ENCODE results near the gene MIB2.
"Not testable (repeated sequence)": the region's sequence is repeated elsewhere in the genome, so short reads cannot be mapped to it uniquely, and the experiment has no call there.

MIB2 gene

DNA sequence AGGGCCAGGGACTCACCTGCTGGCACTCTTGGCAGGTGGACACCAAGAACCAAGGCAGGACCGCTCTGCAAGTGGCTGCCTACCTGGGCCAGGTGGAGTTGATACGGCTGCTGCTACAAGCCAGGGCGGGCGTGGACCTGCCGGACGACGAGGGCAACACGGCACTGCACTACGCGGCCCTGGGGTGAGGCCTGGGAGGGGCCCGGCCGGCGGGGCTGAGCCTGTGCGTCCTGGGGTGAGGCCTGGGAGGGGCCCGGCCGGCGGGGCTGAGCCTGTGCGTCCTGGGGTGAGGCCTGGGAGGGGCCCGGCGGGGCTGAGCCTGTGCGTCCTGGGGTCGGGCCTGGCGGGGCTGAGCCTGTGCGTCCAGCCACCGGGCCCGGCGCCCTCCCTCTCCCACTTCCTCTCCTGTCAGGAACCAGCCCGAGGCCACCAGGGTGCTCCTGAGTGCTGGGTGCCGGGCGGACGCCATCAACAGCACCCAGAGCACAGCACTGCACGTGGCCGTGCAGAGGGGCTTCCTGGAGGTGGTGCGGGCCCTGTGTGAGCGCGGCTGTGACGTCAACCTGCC lies 12.0 kb downstream of the MIB2 start:
- no peak for DNase-seq (ENCODE audit: low spot score)

- no peak for DNase-seq (ENCODE audit: low spot score)
These were observed 12.8 kb downstream of the MIB2 start for GRCh38 chr1:1627829-1628753.

DNA sequence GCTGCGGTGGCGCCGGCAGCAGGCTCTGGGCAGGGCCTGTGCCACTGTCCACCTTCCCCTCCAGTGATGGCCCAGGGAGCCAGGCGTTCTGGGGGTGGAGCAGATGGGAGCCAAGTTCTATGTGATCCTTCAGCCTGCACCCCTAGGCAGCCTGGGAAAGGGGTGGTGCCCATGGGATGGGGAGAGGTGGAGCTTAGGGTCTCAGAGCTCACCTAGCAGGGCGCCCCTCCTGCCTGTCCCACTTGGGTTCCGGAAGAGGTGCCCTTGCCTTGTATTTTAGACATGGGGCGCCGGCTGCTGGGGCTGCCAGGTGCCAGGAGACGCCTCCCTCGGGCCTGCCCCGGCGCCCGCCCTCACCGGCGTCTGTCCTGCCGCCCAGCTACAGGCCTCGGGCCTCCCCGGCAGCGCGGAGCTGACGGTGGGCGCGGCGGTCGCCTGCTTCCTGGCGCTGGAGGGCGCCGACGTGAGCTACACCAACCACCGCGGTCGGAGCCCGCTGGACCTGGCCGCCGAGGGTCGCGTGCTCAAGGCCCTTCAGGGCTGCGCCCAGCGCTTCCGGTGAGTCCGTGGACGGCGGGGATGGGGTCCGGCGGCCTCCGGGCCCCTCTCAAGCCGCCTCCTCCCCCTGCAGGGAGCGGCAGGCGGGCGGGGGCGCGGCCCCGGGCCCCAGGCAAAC lies 13.6 kb downstream of the MIB2 start:
- no peak for DNase-seq (ENCODE audit: low spot score)

GRCh38 chr1:1629430-1630190 lies 14.3 kb downstream of the MIB2 start:
- DNase-seq (ENCODE audit: low spot score) = no peak

DNA sequence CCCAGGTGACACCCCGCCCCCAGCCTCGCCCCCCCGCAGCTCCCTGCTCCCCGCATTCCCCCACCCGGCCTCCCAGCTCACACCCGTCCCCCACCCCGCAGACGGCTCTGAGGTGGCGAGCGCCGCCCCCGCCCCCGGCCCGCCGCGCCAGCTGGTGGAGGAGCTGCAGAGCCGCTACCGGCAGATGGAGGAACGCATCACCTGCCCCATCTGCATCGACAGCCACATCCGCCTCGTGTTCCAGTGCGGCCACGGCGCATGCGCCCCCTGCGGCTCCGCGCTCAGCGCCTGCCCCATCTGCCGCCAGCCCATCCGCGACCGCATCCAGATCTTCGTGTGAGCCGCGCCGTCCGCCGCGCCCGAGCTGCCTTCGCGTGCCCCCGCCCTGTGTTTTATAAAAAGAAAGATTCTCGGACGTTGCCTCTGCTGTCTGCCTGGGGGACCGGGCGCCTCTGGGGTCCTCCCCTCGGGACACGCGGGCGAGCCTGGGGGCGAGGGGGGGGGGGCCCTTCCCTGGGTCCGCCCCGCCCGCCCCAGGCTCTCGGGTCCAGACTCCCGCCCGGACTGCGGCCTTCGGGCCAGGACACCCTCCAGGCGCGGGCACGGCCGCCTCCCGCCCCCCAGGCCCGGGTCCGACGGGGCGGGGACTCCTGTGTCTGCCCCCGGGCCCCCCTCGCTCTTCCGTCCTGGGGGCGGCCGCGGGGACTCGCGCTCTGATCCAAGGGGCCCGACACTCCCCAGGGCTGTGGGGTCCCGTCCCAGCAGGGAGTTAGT lies 15.1 kb downstream of the MIB2 start:
- peak; percentile 42 for DNase-seq (ENCODE audit: low spot score)

DNA sequence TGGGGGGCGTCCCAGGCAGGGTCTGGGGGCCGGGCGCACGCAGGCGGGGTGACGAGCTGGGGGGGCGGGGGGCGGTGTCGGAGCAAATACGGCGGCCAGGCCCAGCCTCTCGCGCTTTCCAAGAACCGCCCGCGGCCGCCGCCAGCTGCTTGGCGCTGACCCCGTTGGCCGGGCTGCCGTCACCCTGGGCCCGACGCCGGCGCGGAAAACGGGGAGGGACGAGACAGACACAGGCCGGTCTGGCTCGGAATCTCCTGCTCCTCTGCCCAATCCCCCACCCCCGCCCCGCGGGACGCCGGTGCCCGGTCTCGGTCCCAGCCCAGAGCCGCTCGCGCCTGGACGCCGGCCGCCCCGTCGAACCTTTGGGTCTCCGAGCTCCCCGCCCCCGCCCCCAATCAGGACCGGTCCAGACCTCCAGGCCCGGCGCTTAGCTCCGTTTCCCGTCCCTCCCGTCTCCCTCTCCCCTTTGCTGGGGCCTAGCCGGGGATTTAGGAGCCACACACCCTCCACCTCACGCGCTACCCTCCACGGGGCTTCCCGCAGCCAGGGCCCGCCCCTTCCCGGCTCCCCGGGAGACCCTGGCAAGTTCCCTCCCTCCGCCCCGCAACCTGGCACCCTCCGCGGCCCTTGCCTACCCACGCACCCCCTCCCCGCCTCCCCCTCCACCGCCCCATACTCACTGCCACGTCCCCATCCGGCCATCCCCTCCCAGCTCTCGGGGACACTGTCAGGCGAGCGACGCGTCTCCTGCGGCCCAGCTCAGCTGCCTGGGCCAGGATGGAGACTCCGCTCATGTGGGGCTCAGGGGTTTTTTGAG lies 15.9 kb downstream of the MIB2 start:
- DNase-seq (ENCODE audit: low spot score) = no peak

- no peak for DNase-seq (ENCODE audit: low spot score)
These were observed 16.6 kb downstream of the MIB2 start, which contains the start of gene MMP23B for GRCh38 chr1:1631782-1632420. Gene MMP23B (plus strand): TSS chr1:1632173. CDS start chr1:1632219, 46 bp downstream.

- not testable (repeated sequence) for DNase-seq (ENCODE audit: low spot score)
These were observed 18.1 kb downstream of the MIB2 start for GRCh38 chr1:1633409-1633808.

GRCh38 chr1:1634613-1635012 lies 19.3 kb downstream of the MIB2 start:
- not testable (repeated sequence) for DNase-seq (ENCODE audit: low spot score)

GRCh38 chr1:1636621-1637478 lies 21.6 kb downstream of the MIB2 start:
- DNase-seq (ENCODE audit: low spot score) = not testable (repeated sequence)

DNA sequence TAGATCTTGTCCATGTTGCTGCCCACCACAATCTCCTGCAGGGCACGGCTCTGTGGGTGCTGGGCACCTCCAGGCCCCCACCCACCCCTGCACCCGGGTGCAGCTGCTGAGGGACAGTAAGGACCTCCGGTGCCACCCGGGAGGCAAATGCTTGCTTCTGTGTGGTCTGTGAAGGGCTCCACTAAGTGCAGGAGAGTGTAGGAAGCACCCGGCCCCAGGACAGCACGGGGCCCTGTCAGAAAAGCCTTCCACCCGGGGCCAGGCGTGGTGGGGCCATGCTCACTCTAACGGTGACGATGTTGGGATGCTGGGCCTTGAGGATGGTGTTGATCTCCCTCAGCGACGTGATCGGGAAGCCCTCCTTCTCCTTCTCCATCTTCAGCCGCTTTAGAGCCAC lies 22.2 kb downstream of the MIB2 start:
- DNase-seq (ENCODE audit: low spot score) = not testable (repeated sequence)

DNA sequence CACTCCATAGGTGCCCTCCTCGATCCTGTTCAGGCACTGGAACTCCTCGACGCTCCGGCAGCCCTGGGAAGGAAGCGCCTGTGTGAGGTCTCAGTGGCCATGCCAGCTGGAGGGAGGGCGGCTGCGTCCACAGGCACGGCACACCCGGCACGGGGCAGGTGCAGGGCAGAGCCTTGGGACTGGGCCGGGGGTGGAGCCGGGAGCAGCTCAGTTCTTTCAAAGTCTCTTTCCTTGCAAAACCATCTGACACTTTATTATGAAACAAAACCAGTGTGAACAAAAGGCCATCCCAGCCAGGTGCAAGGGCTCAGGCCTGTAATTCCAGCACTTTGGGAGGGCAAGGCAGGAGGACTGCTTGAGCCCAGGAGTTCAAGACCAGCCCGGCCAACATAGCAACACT lies 23.2 kb downstream of the MIB2 start:
- DNase-seq (ENCODE audit: low spot score) = not testable (repeated sequence)

DNA sequence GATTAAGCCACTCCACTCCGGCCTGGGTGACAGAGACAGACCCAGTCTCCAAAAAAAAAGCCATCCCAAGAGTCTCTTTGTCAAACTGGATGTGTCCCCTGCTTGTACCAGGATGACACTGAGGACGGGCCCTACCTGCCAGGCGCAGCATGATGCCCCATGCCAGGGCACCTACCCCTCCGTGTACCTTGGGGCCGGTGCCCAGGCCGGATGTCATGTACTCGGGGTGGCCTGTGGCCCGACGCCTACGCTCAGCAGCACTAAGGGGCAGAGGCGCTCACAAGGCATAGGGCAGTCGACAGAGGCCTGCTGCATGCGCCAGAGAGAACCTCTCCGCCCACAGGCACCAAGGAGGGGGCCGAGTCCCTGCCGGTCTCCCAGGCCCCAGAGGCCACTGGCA lies 24.1 kb downstream of the MIB2 start:
- not testable (repeated sequence) for DNase-seq (ENCODE audit: low spot score)

DNA sequence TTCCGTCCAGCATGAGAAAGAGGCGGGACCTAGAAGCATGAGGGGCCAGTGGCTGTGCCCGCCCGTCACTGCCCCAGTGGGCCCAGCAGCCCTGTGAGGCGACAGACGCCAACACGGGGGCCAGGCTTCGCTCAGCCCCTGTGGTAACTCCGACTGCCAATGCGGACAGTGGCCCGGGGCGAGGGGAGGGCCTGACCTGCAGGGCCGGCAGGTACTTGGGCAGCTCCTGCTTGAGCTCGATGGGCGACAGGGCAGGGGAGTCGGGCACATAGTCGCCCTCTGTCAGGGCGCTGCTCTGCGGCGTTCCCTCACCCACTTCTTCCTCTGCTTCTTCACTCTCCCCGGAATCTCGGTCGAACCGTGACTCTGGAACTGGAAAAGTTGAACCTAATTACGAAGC lies 24.8 kb downstream of the MIB2 start:
- not testable (repeated sequence) for DNase-seq (ENCODE audit: low spot score)

GRCh38 chr1:1640711-1641461 lies 25.6 kb downstream of the MIB2 start:
- DNase-seq (ENCODE audit: low spot score) = not testable (repeated sequence)

- DNase-seq (ENCODE audit: low spot score) = not testable (repeated sequence)
These were observed 31.0 kb downstream of the MIB2 start for GRCh38 chr1:1646326-1646725.

DNA sequence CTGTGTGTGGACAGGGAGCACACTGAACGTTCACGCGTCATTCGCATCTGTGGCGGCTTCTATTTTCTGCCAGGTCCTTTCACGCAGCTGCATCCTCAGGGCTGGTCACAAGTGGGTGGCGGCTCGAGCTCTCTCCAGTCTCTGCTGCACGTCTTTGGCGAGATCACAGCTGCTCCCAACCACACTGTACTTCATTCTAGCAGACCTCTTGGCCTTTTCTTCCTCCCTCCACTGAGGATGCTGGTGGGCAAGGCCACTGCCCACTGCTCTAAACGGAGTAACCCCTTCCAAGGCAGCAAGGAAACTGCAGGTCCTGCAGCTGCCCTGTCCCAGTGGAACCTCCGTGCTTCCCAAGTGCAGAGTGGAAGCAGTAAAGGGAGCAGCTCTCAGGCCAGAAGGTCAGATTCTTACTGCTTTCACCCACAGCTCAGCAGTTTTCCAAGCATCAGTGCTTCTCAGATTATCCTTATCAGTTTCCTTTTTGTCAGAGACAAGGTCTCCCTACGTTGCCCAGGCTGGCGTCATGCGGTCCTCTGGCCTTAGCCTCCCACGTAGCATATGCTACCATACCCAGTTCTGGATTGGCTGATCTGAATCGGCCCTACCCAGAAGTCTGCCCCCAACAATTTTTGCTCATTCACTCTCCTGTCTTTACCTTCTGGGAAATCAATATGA lies 32.4 kb downstream of the MIB2 start:
- not testable (repeated sequence) for DNase-seq (ENCODE audit: low spot score)

All from putamen (tissue), 1 donor.